T-helper 1 cell treated with Interleukin-12 subunit alpha and Interleukin-12 subunit beta and Interleukin-4 antibody, amounts not matched to agents 30 μg/mL and 1 μg/mL, for 36 hours (primary cell): ENCODE results near the gene GNG12.

ENCODE experiments used
- H3K27ac Mint-ChIP-seq: one replicate; pipeline ENCODE4 v1.8.0; 2021; ENCODE audit warnings: mild to moderate bottlenecking, mixed read lengths
- H3K27me3 Mint-ChIP-seq: one replicate; pipeline ENCODE4 v1.8.0; 2021; ENCODE audit warnings: low read depth, mixed read lengths
- H3K36me3 Mint-ChIP-seq: one replicate; pipeline ENCODE4 v1.8.0; 2021; ENCODE audit warnings: low read depth, mixed read lengths
- H3K4me1 Mint-ChIP-seq: one replicate; pipeline ENCODE4 v1.8.0; 2021; ENCODE audit warnings: low read depth, mixed read lengths
- H3K4me3 Mint-ChIP-seq: one replicate; pipeline ENCODE4 v1.8.0; 2021; ENCODE audit warnings: mild to moderate bottlenecking, moderate library complexity, mixed read lengths
- H3K9me3 Mint-ChIP-seq: one replicate; pipeline ENCODE4 v1.8.0; 2021; ENCODE audit warnings: mixed read lengths

The GNG12 gene

GRCh38 chr1:67832737-67833601, at the start of gene GNG12:
Gene GNG12, minus strand, starts transcription at chr1:67833467. Its CDS starts 125,781 bp downstream, at chr1:67707686.
- Mint-ChIP-seq H3K36me3 (no peaks in the 10 kb centered on the region), H3K9me3 (no peaks in the 10 kb centered on the region), H3K4me3 (peak within 1 kb of the TSS; percentile 56), H3K4me1 (peaks cover 6% of the 10 kb centered on the region), H3K27ac (no peak within 1 kb of the TSS), H3K27me3 (peaks cover 71% of the 10 kb centered on the region)

GRCh38 chr1:67882196-67882958, 49.1 kb upstream of the GNG12 start:
- H3K36me3 Mint-ChIP-seq = no peaks in the 10 kb centered on the region
- no peak overlapping the region for H3K4me3 Mint-ChIP-seq
- no peaks in the 10 kb centered on the region for H3K27me3 Mint-ChIP-seq
- H3K9me3 Mint-ChIP-seq = no peaks in the 10 kb centered on the region
- no peaks in the 10 kb centered on the region for H3K4me1 Mint-ChIP-seq
- H3K27ac Mint-ChIP-seq = no peak overlapping the region

GRCh38 chr1:67880056-67880601, 46.9 kb upstream of the GNG12 start:
- Mint-ChIP-seq H3K4me3 (no peak overlapping the region), H3K9me3 (no peaks in the 10 kb centered on the region), H3K27ac (no peak overlapping the region), H3K36me3 (no peaks in the 10 kb centered on the region), H3K27me3 (peaks cover 2% of the 10 kb centered on the region), H3K4me1 (no peaks in the 10 kb centered on the region)

- no peak overlapping the region for H3K4me3 Mint-ChIP-seq
- H3K27me3 Mint-ChIP-seq = peaks cover 5% of the 10 kb centered on the region
- H3K4me1 Mint-ChIP-seq = no peaks in the 10 kb centered on the region
- H3K9me3 Mint-ChIP-seq = no peaks in the 10 kb centered on the region
- no peak overlapping the region for H3K27ac Mint-ChIP-seq
- no peaks in the 10 kb centered on the region for H3K36me3 Mint-ChIP-seq
Observed at GRCh38 chr1:67879485-67879884, 46.2 kb upstream of the GNG12 start.

- H3K4me1 Mint-ChIP-seq = no peaks in the 10 kb centered on the region
- no peaks in the 10 kb centered on the region for H3K36me3 Mint-ChIP-seq
- H3K27ac Mint-ChIP-seq = no peak overlapping the region
- peaks cover 21% of the 10 kb centered on the region for H3K27me3 Mint-ChIP-seq
- H3K9me3 Mint-ChIP-seq = no peaks in the 10 kb centered on the region
- no peak overlapping the region for H3K4me3 Mint-ChIP-seq
Observed at GRCh38 chr1:67874501-67875111, 41.3 kb upstream of the GNG12 start.

GRCh38 chr1:67869233-67869632, 36.0 kb upstream of the GNG12 start:
- H3K27ac Mint-ChIP-seq = no peak overlapping the region
- no peak overlapping the region for H3K4me3 Mint-ChIP-seq
- H3K9me3 Mint-ChIP-seq = no peaks in the 10 kb centered on the region
- no peaks in the 10 kb centered on the region for H3K36me3 Mint-ChIP-seq
- peaks cover 23% of the 10 kb centered on the region for H3K27me3 Mint-ChIP-seq
- no peaks in the 10 kb centered on the region for H3K4me1 Mint-ChIP-seq

- no peaks in the 10 kb centered on the region for H3K9me3 Mint-ChIP-seq
- H3K36me3 Mint-ChIP-seq = no peaks in the 10 kb centered on the region
- peaks cover 23% of the 10 kb centered on the region for H3K27me3 Mint-ChIP-seq
- H3K4me3 Mint-ChIP-seq = no peak overlapping the region
- H3K4me1 Mint-ChIP-seq = no peaks in the 10 kb centered on the region
- no peak overlapping the region for H3K27ac Mint-ChIP-seq
Observed at GRCh38 chr1:67863637-67864036, 30.4 kb upstream of the GNG12 start.

- peaks cover 23% of the 10 kb centered on the region for H3K27me3 Mint-ChIP-seq
- H3K9me3 Mint-ChIP-seq = no peaks in the 10 kb centered on the region
- H3K27ac Mint-ChIP-seq = no peak overlapping the region
- H3K36me3 Mint-ChIP-seq = no peaks in the 10 kb centered on the region
- H3K4me1 Mint-ChIP-seq = no peaks in the 10 kb centered on the region
- H3K4me3 Mint-ChIP-seq = no peak overlapping the region
Observed at GRCh38 chr1:67862685-67863084, 29.4 kb upstream of the GNG12 start.

- no peak overlapping the region for H3K4me3 Mint-ChIP-seq
- H3K9me3 Mint-ChIP-seq = no peaks in the 10 kb centered on the region
- no peaks in the 10 kb centered on the region for H3K4me1 Mint-ChIP-seq
- H3K36me3 Mint-ChIP-seq = no peaks in the 10 kb centered on the region
- H3K27ac Mint-ChIP-seq = no peak overlapping the region
- peaks cover 23% of the 10 kb centered on the region for H3K27me3 Mint-ChIP-seq
Observed at GRCh38 chr1:67861856-67862516, 28.7 kb upstream of the GNG12 start.

GRCh38 chr1:67860776-67861175, 27.5 kb upstream of the GNG12 start:
- Mint-ChIP-seq H3K4me3 (no peak overlapping the region), H3K27me3 (peaks cover 23% of the 10 kb centered on the region), H3K27ac (no peak overlapping the region), H3K36me3 (no peaks in the 10 kb centered on the region), H3K9me3 (no peaks in the 10 kb centered on the region), H3K4me1 (no peaks in the 10 kb centered on the region)

- no peak overlapping the region for H3K4me3 Mint-ChIP-seq
- H3K27ac Mint-ChIP-seq = no peak overlapping the region
- no peaks in the 10 kb centered on the region for H3K4me1 Mint-ChIP-seq
- peaks cover 17% of the 10 kb centered on the region for H3K27me3 Mint-ChIP-seq
- no peaks in the 10 kb centered on the region for H3K9me3 Mint-ChIP-seq
- no peaks in the 10 kb centered on the region for H3K36me3 Mint-ChIP-seq
Observed at GRCh38 chr1:67856921-67857320, 23.7 kb upstream of the GNG12 start.

GRCh38 chr1:67855961-67856360, 22.7 kb upstream of the GNG12 start:
- Mint-ChIP-seq H3K9me3 (no peaks in the 10 kb centered on the region), H3K4me3 (no peak overlapping the region), H3K27ac (no peak overlapping the region), H3K27me3 (peaks cover 9% of the 10 kb centered on the region), H3K4me1 (no peaks in the 10 kb centered on the region), H3K36me3 (no peaks in the 10 kb centered on the region)

- Mint-ChIP-seq H3K4me1 (no peaks in the 10 kb centered on the region), H3K4me3 (no peak overlapping the region), H3K27ac (no peak overlapping the region), H3K36me3 (no peaks in the 10 kb centered on the region), H3K27me3 (peaks cover 6% of the 10 kb centered on the region), H3K9me3 (no peaks in the 10 kb centered on the region)
Observed at GRCh38 chr1:67855444-67855843, 22.2 kb upstream of the GNG12 start.

- Mint-ChIP-seq H3K27me3 (peaks cover 11% of the 10 kb centered on the region), H3K4me1 (no peaks in the 10 kb centered on the region), H3K27ac (no peak overlapping the region), H3K36me3 (no peaks in the 10 kb centered on the region), H3K4me3 (no peak overlapping the region), H3K9me3 (no peaks in the 10 kb centered on the region)
Observed at GRCh38 chr1:67853704-67854103, 20.4 kb upstream of the GNG12 start.
